ENCODE data around the gene SREK1IP1.

- TF ChIP-seq POLR2A (IDR thresholded peaks at IDR 0.05) = no peak
- no peak for TF ChIP-seq CTCF (IDR thresholded peaks at IDR 0.05)
Observed at GRCh38 chr5:64682608-64683007, 85.9 kb downstream of the SREK1IP1 start.

All from esophagus squamous epithelium (tissue), 4 donors.